ENCODE measurements around the gene NFATC3.

GRCh38 chr16:68070806-68071517 lies 14.2 kb upstream of the NFATC3 start:
- TF ChIP-seq CTCF (IDR thresholded peaks at IDR 0.05) (no peak), EP300 (IDR thresholded peaks at IDR 0.05) (no peak), POLR2AphosphoS5 (IDR thresholded peaks at IDR 0.05) (no peak)
